ENCODE results near the gene TBCD.

The TBCD gene

GRCh38 chr17:82718986-82719685, 32.7 kb upstream of the TBCD start:
- TF ChIP-seq CTCF (IDR thresholded peaks at IDR 0.05; ENCODE audit: insufficient read depth, low read depth, low read length, missing control alignments): no peak
- no peak overlapping the region for H3K4me3 ChIP-seq (ENCODE audit: low read length)
- no peak for DNase-seq (ENCODE audit: low read depth)

GRCh38 chr17:82720204-82720603, 31.7 kb upstream of the TBCD start:
- H3K4me3 ChIP-seq (ENCODE audit: low read length): no peak overlapping the region
- TF ChIP-seq CTCF (IDR thresholded peaks at IDR 0.05; ENCODE audit: insufficient read depth, low read depth, low read length, missing control alignments): no peak
- DNase-seq (ENCODE audit: low read depth): no peak

GRCh38 chr17:82722341-82723013, 29.4 kb upstream of the TBCD start:
- no peak for TF ChIP-seq CTCF (IDR thresholded peaks at IDR 0.05; ENCODE audit: insufficient read depth, low read depth, low read length, missing control alignments)
- no peak overlapping the region for H3K4me3 ChIP-seq (ENCODE audit: low read length)
- DNase-seq (ENCODE audit: low read depth): no peak

GRCh38 chr17:82723169-82723807, 28.6 kb upstream of the TBCD start:
- no peak overlapping the region for H3K4me3 ChIP-seq (ENCODE audit: low read length)
- no peak for DNase-seq (ENCODE audit: low read depth)
- TF ChIP-seq CTCF (IDR thresholded peaks at IDR 0.05; ENCODE audit: insufficient read depth, low read depth, low read length, missing control alignments): no peak

GRCh38 chr17:82726427-82726826, 25.4 kb upstream of the TBCD start:
- no peak for DNase-seq (ENCODE audit: low read depth)
- TF ChIP-seq CTCF (IDR thresholded peaks at IDR 0.05; ENCODE audit: insufficient read depth, low read depth, low read length, missing control alignments): no peak
- H3K4me3 ChIP-seq (ENCODE audit: low read length): no peak overlapping the region

- no peak overlapping the region for H3K4me3 ChIP-seq (ENCODE audit: low read length)
- TF ChIP-seq CTCF (IDR thresholded peaks at IDR 0.05; ENCODE audit: insufficient read depth, low read depth, low read length, missing control alignments): no peak
- no peak for DNase-seq (ENCODE audit: low read depth)
Observed at GRCh38 chr17:82729479-82730260, 22.2 kb upstream of the TBCD start.

Measured in epithelial cell of esophagus (primary cell).